IMR-90 (cell line): ENCODE data around the gene PLEKHG5.

Experiments
- BHLHE40 ChIP-seq: fragments of 150-350 bp; IDR thresholded peaks from 2 replicates; pipeline ENCODE4 v1.6.1; 2016; ENCODE audit warnings: mild to moderate bottlenecking, low read depth, low read length
- CEBPB ChIP-seq: IDR thresholded peaks from 2 replicates; pipeline ENCODE4 v1.6.1; 2012; ENCODE audit warnings: low read depth, low read length, improper control_type of control experiment
- CHD1 ChIP-seq: IDR thresholded peaks from 2 replicates; pipeline ENCODE4 v1.6.1; 2012; ENCODE audit warnings: low read depth, low read length, improper control_type of control experiment
- CTCF ChIP-seq: conservative IDR thresholded peaks from 2 replicates; pipeline ENCODE4 v1.5.1; 2012; ENCODE audit warnings: mild to moderate bottlenecking, low read depth, low read length, improper control_type of control experiment
- FOS ChIP-seq: fragments of 150-350 bp; IDR thresholded peaks from 2 replicates; pipeline ENCODE4 v1.6.1; 2016; ENCODE audit warnings: low read depth, low read length
- MAFK ChIP-seq: IDR thresholded peaks from 2 replicates; pipeline ENCODE4 v1.6.1; 2012; ENCODE audit warnings: low read depth, low read length, improper control_type of control experiment
- MXI1 ChIP-seq: IDR thresholded peaks from 2 replicates; pipeline ENCODE4 v1.6.1; 2012; ENCODE audit warnings: low read depth, mild to moderate bottlenecking, low read length, moderate library complexity, borderline replicate concordance
- NFE2L2 ChIP-seq: fragments of 150-350 bp; IDR thresholded peaks from 2 replicates; pipeline ENCODE4 v1.6.1; 2016; ENCODE audit warnings: low read depth, mild to moderate bottlenecking, low read length
- POLR2A ChIP-seq: IDR thresholded peaks from 2 replicates; pipeline ENCODE4 v1.6.1; 2012; ENCODE audit warnings: mild to moderate bottlenecking, low read depth, low read length
- RAD21 ChIP-seq: IDR thresholded peaks from 2 replicates; pipeline ENCODE4 v1.6.1; 2012; ENCODE audit warnings: low read length, improper control_type of control experiment
- RCOR1 ChIP-seq: IDR thresholded peaks from 2 replicates; pipeline ENCODE4 v1.6.1; 2012; ENCODE audit warnings: mild to moderate bottlenecking, low read length, improper control_type of control experiment; ENCODE audit not compliant: insufficient replicate concordance
- RFX5 ChIP-seq: IDR thresholded peaks from 2 replicates; pipeline ENCODE4 v1.8.0; 2012; ENCODE audit warnings: low read depth, mild to moderate bottlenecking, low read length, moderate library complexity
- SMC3 ChIP-seq: fragments of 150-350 bp; IDR thresholded peaks from 2 replicates; pipeline ENCODE4 v1.6.1; 2016; ENCODE audit warnings: low read depth, mild to moderate bottlenecking, antibody characterized with exemption, low read length, moderate library complexity
- USF2 ChIP-seq: fragments of 150-350 bp; IDR thresholded peaks from 2 replicates; pipeline ENCODE4 v1.6.1; 2017; ENCODE audit warnings: mild to moderate bottlenecking, antibody characterized with exemption, low read length, low read depth

GRCh38 chr1:6491966-6492365 is 499 bp upstream of the PLEKHG5 start:
- TF ChIP-seq MAFK (no peak), CEBPB (no peak), CTCF (no peak), POLR2A (no peak), RAD21 (no peak), BHLHE40 (no peak), RFX5 (no peak), USF2 (no peak), CHD1 (no peak), MXI1 (no peak), SMC3 (no peak), RCOR1 (no peak), NFE2L2 (no peak), FOS (no peak)
